GM19468 (cell line): ENCODE data around the gene KCNQ1.

Experiments
- ATAC-seq: cut with Tn5 transposase; IDR thresholded peaks from one replicate; pipeline ENCODE4 v1.9.1; 2021; ENCODE audit warnings: mild to moderate bottlenecking, moderate library complexity, moderate number of reproducible peaks; ENCODE audit not compliant: unreplicated experiment; ENCODE audit errors: extremely low read depth

Gene KCNQ1

DNA sequence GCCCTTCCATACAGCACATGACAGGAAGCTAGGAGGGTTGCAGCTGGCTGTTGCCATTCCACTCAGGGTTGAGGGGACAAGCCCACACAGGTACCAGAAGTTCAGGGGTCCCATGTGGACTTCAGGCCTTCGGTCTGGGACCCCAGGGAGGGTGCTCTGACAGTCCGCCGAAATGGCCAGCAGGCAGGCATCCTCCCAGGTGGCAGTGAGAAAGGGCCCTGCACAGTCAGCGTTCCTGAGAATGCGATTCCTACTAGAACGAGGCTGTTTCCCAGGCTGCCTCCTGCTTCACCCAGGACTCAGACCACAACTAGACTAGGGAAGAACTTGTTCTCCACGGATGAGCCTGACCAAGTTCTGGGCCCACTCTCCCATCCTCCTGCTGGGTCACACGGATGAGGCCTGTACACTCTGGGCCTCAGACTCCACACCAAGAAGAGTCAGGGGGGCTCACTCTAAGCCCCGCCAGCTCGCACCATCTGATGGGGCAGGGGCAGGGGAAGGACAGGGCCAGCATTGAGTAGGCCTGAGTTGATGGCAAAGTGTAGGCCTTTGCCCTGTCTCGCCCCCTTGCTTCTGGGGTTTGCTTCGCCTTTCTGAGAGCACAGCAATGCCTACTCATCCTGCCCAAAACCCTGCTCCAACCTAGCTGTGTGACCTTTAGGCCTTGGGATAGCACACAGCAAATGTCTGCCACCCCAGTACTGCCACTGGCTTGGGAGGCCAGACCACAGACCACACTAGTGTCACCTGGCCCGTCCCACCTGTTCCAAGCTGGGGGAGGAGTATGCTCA is 241.0 kb downstream of the KCNQ1 start:
- no peak for ATAC-seq

DNA sequence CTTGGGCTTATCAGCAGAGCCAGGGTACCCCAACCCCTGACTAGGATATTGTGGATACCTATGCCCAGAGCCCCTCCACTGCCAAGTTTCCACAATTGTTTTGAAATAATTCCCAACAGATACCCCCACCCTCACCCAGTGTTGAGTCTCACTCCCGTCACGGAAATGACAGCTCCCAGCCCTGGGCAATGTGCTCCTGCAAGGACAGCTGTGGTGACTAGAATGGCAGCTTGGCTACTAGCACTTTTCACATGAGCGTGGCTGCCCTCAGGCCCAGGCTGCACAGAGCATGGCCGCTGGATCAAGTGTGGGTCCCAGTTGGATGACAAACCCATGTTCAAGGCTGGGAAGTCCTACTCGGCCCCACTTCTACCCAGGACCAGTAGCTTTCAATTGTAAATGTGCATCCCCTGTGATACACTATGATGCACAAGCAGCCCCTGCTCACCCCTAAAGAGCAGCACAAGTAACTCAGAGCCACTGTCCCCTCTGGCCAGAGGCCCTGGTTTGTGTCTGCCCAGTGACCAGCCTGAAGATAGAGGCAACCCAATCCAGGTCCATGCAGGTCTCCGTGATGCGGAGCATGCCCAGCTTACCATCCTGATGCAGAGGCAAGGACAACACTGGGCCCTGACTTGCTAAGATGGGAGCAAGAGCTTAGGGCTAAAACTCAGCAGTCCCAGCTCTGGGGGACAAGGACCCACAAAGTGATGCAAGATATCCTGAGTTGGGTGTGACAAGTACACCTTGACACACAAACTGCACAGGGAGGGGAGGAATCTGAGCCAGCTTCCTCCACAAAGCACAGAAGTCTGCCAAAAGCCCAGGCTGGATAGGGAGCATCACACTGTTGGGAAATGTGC is 241.8 kb downstream of the KCNQ1 start:
- ATAC-seq: no peak

DNA sequence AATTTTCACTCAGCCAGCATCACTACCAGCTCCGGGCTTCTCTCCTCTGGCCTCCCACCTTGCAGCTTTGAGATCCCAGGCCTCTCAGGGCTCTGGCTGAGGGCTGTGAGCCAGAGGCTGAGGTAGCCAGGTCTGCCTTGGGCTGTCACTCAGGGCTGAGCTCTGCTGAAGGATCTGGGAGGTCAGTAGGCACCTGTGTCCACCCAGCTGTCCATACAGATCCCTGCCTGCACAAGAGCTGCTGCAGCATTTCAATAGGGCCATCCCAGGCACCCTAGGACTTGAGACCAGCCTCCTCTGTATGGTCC is 242.4 kb downstream of the KCNQ1 start:
- no peak for ATAC-seq

DNA sequence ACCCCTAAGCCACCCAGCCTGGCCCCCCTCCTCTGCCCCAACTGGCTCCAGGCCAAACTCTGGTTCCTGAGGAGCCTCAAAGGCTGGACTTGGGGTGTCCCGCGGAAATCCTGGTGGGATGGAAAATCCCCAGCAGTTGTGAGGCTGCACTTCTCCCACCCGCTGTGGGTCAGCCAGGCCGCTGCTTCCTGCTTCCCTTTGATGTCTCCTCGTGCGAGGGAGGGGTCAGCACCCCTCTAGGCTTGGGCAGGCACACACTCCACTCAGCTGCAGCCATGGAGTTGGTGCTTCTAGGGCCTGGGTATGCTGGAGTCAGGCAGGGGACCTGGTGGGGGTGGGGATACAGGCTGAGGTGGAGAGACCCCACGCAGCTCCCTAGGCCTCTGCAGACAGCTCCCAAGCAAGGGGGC is 243.0 kb downstream of the KCNQ1 start:
- no peak for ATAC-seq

DNA sequence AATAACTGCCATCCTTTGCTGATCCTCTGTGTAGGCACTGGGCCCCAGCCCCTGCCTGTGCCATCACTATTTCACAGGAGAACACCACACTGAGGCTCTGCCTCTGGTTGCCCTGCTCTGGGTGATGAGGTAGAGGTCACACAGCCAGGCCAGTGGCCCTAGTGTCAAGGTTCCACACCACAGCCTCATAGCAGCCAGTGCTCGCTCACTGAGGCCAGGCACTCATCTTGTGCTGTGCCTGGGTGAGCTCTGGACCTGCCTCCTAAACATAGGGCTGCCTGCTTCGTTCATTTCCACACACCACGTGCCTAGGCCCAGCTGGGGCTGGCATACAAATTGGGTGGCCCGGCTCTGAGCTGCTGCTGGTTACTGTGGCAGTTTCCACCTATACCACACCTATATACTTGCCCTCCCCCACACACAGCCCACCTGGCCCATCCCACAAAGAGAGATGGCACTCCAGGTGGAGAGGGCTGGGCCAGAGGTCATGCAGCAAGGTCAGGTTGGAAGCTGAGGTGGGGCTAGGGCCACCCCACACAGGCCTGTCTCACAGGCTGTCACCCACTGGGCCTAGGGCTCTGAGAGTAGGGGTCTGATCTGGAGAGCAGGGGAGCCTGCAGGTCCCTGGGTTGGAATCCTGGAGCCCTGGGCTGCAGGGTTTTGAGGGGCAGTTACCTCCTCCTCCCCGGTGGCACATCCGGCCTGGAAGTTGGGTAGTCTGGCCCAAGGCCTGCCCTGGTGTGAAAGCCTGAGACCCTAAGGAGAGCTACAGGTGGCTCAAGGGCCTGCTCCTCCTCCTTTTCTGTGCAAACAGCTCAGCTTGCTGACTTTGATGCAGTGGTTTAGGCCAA is 243.8 kb downstream of the KCNQ1 start:
- no peak for ATAC-seq

DNA sequence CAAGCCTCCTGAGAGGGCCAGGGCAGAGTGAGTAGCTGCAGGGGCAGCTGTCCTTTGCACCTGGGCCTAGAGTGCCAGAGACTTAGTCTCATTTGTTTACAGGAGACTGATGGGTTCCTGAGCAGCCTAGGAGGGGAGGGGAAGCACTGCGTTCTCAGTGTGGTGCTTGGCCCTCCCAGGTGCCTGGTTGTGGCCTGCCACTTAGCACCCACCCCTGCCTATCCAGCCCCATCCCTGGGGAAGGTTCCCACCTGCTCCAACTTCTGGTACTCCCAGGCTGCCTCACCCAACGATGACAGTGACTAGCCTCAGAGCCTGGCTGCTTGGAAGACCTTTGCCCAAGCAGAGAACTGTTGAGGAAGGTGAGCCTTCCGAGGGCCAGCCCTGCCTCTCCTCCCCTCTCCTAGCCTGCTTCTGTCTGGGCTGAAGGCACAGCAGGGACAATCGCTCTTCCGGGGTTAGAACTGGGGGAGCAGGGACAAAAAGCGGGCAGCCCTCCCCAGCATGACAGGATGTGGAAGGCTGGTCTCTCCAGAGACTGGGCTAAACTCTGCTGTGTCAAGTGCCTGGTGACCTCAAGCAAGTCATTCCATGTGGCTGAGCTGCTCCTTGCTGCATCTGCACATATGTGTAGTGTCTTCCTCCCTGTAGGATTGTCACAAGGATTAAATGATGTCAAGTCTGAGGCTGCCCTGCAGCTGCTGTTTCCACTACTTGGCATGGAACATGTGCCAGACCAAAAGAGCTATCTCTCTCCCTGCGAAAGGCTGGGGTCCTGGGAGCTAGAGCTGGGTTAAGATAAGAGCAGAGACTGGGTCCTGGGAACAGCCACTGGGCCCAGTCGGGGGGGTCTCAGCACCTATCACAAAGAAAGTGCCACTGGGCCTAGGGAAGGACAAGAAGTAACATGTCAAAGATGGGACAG is 245.1 kb downstream of the KCNQ1 start:
- no peak for ATAC-seq

DNA sequence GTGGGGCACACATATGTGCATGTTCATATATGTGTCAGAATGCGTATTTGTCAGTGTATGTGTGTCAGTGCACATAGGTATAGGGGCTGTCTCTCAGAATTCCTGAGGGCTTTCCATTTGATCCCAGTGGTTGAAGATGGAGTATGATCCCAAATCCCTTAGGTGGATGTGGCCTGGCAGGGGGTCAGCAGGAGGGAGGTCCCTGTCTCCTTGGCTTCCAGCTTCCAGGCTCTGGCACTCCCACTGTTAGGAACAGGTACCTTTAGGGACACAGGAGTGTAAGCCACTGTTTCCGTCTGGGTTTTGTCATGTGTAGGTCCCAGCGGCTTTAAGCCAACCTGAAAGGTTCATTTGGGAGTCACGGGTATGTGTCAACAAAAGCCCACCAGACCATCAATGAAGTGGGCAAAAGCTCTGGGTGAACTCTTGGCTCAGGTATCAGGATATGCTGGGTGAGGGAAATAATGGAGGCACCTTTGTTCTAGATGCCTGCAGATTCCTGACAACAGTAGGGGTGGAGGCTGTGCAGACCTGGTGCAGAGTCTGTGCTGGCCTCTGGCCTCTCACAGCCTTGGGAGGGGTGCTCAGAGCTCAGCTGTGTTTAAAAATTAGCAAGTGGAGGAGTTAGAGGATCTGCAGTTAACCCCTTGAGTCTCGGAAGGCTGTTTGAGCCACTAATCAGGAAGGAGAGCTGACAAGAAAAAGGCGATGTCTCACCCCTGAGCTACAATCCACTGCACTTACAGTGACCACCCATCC is 246.0 kb downstream of the KCNQ1 start:
- ATAC-seq: no peak

DNA sequence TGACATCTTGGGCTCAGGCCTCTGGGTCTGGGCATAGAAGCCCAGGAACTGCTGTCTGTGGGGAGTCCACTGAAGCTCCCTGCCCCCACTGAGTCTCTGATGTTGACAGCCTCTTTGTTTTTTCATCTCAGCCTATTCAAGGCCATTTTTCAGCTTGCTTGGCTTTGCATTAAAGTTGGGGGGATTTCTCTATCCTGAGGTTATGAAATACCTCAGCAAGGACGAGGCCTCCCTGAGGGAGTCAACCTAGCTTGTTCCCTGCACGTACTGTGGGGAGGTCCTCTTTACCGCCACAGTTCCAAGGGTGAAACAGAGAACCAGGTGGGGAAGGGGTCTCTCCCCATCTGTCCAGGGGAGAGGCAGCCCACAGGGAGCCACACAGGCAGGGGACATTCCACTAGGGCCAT is 246.6 kb downstream of the KCNQ1 start:
- ATAC-seq: no peak

DNA sequence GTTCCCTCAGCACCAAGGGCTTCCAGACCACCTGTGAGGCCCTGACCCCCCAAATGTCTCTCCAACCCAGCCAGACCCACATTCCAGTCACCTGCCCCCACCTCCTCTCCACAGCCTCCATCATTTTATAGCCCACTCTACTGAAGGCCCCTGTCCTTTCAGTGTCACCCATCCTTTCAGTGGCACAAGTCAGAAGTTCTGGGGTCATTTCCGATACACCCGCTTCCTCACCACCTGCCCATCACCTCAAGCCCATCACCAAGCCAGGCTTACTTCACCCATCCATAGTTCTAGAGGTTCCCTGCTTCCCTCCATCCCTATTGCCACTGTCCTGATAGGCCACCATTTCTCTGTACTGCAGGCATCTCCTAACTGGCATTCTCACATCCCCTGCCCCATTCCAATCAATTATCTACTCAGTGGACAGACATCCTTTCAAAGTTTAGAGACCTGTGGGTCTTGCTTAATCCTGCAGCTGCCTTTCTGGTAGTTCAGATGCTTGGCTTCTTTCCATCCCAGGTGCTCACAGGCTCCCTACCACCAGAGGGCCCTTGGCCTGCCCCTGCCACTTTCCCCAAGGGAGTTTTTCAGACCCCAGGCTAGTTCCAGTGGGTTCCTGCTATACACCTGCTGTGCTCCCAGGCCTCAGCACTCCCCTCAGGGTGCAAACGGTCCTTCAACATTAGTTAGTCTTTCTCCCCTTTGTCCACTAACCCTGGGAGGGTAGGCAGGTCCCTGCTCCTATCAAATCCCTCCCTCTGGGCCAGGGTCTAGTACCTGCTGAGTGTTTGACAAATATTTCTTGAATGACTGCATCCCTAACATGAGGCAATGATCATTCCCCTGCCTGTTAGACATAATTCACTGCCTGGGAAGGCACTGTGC is 247.4 kb downstream of the KCNQ1 start:
- no peak for ATAC-seq

DNA sequence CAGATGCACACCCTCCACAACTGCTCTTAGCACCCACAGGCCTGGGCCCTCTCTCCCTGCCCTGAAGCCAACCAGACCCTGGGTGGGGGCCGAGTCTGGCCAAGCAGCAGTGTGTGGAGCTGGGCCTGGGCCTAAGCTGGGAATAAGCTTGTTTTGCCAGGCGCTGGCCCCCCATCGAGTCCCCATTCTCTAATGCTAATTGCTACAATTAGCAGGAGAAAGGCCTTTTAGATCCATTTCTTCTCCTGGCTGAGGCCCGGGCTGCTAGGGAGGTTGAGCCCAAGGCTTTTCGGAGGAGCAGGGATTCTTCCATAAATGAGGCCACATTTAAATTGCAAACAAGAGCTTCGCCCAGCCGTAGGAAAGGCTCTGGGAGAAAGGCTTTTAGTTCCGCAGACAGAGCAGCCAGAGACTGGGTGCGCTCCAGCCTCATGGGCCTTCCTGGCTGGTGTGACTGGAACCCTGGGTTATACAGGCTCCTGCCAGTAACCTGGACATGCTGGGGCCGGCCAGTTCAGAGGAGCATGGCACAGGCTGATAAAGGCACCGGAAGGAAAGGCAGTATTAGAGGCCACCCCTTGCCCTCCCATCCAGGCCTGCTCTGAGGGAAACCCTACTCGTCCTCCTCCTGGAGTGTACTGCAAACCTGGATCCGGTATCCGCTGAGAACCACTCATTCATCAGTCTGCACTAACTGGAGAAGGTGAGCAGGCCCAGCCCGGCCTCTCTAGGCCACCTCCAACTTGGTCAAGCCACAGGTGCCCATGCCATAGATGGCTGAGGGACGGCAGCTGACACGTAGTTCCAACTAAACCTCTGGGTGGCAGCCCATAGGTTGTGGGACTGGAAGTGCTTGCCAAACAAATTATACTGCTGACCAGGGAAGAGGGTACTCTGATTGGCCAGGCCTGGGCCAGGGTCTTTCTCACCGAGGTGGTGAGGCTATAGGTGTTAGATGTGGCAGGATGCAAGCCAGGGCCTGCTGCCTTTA is 248.8 kb downstream of the KCNQ1 start:
- no peak for ATAC-seq

DNA sequence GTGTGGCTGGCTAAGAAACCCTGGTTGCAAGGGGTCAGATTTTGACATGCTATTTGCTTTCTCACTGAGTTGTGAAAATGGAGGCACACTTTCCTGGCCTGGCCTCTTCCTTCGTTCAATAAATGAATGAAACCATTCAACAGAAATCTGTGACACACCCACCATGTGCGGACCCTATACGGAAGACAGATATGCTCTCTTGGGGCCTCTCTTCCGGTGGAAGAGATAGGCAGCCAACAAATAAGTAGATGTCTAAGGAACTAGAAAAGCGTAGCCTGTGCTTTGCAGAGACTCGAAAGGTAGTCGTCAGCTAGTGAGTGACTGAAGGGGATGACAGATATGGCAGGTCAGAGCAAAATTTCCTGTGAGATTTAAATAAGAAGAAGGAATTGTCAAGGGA is 249.7 kb downstream of the KCNQ1 start:
- ATAC-seq: no peak

DNA sequence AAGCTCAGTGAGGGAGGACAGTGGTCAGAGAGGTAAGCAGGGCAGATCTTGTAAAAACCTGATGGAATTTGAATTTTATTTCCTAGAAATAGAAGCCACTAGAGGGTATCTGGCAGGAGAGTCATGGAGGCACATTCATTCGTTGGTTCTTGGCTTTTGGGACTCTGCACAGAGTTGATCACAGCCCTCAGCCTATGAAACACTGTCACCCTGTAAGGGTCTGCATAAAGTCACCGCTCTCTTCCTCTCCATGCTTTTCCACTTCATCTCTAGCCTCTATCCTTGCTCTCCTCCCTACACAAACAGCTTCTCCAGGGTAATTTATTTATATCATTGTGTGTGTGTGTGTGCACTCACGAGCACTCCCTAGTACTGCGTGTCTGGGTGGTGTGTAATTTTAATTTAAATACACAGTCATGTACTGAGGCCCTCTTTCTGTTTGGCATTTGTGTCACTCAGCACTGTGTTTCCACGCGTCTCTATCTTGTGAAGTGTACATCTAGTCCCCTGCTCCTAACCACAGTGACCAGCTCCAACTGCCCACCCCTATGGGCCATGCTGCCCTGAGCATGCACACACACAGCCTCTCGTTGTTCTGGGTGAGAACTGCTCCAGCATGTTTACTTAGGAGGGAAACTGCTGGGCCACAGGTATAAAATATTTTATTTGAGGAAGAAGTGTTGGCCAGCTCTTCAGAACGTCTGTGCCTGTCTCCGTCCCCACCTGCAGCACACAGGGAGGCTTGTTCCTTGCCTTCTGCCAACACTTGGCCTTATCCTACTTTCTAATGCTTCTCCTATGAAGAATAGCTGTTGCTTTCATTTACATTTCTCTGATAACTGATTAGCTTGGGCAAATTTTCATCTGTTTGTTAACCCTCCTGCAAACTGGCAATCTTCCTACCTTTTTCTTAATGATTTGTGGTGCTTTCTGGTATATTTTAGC is 250.5 kb downstream of the KCNQ1 start:
- no peak for ATAC-seq

DNA sequence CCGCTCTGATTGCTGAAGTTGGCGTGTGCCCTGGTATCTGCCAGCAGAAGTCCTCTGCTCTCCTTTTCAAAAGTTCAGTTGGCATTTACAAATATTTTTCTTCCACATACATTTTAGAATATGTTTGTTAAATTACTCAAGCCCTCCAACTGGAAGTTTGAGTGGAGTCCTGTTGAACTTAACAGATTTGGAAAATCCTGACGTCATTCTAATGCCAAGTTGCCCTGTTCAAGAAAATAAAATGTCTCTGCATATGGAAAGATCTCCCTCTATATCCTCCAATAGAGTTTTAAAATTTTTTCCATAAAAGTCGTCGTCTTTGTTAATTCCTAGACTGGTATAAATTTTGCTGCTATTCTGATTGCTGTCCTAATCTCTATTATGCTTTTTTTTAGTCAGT is 251.6 kb downstream of the KCNQ1 start:
- ATAC-seq: no peak

DNA sequence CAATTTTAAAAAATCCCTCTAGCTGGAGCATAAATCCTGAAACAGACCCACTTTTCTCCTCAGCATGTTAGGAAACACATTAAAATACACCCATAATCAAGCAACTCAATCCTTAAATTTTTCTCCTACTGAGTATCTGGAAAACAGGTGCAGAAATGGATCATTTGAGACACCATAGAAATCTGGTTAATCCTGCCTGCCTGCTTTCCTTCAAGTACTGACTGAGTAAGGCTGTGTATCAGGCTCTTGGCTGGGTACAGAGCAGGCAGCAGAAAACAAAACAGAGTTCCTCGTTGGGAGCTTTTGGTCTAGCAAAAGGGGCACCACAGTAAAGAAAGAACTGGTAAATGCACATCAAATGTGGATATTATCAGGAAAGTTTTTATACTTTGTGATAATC is 253.1 kb downstream of the KCNQ1 start:
- ATAC-seq: no peak

DNA sequence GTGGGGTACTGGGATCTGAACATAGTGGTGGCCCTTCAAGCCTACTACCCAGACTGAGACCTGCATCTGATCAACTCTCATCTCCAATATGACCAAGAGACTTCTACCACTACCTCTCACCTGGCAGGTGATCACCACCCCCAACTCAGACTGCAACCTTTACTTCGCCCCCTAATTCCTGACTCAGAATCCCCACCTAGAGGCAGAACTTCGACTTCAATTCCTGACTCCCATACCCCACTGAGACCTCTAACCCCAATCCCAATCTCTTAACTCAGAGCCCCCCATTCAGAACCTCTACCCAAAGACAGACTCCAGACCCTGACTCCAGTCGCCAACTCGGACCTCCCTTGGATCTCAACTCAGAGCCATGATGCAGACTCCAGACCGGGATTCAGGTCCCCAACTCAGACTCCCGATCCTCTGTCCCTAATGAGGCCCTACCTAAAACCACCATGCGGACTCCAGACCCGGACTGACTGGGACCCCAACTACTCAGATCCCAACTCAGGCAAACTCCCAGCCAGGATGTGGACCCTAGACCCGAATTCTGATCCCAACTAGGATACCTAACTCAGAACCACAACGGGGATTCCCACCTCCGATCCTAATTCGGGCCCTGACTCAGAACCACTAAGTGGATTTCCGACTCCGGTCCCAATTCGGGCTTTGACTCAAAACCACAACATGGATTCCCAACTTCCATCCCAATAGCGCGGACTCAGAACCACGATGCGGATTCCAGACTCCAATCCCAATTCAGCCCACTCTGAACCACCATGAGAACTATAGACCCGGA is 253.8 kb downstream of the KCNQ1 start:
- ATAC-seq: no peak
